Measurements from ENCODE around the gene RPL27. TPM values are rescaled to one million over a fixed set of nuclear protein-coding genes. Genes with fewer than 3 reads are reported as not detected.

The RPL27 gene
- total and polyA plus RNA-seq, 2 of the 8 experiments (the other 6 are each of a cell fraction or from before 2014, with no cell fraction given): 1,415 to 3,779 TPM

- Histone ChIP-seq H3K4me2 (ENCODE audit: insufficient read depth in 1 of 2, low read depth in 2 of 2, low read length in 2 of 2) (peak within 1 kb of the TSS; percentile 64 to 99), H4K8ac (ENCODE audit: extremely low read depth, insufficient read depth, low read length) (peak within 1 kb of the TSS; percentile 87; the same call in 1 of the 2 replicates), H3K18ac (ENCODE audit: extremely low read depth, low read length) (peak within 1 kb of the TSS; percentile 90), H3K9ac (replicated peaks in 1 of 4; ENCODE audit: extremely low read depth in 1 of 4, low read depth in 3 of 4, low read length in 3 of 4) (peak within 1 kb of the TSS in 3 of 4 experiments; percentile 47 to 82 (median 81); a peak in 6 of 7 replicates), H2AK5ac (ENCODE audit: low read depth, low read length) (no peak within 1 kb of the TSS), H2BK15ac (ENCODE audit: low read length) (0 out of 2 replicates have a peak within 1 kb of the TSS, but pooled peaks have one; percentile 92), H3K27ac (ENCODE audit: low read depth, low read length) (peak within 1 kb of the TSS; percentile 91), H2BK5ac (ENCODE audit: low read depth, low read length) (peak within 1 kb of the TSS; percentile 79), H3K27me3 (replicated peaks in 1 of 4; ENCODE audit: control insufficient read depth in 3 of 4, extremely low read depth in 1 of 4, insufficient read depth in 3 of 4, low read length in 3 of 4) (no peaks in the 10 kb centered on the region), H3K23me2 (ENCODE audit: low read depth, low read length) (peaks cover 11% of the 10 kb centered on the region; the same call in 1 of the 2 replicates), H4K91ac (replicated peaks; ENCODE audit: insufficient read length, low read length) (peak within 1 kb of the TSS; percentile 89), H3K79me1 (ENCODE audit: low read depth, low read length) (peaks cover 7% of the 10 kb centered on the region), H2AFZ (ENCODE audit: low read length) (no peak within 1 kb of the TSS), H3K23ac (ENCODE audit: insufficient read length) (no peak within 1 kb of the TSS), H3K9me3 (ENCODE audit: insufficient read depth in 2 of 2, low read depth in 1 of 2, low read length in 1 of 2) (no peaks in the 10 kb centered on the region), H3K36me3 (ENCODE audit: control insufficient read depth in 2 of 4, insufficient read depth in 4 of 4, low read length in 3 of 4) (peaks cover 0 to 20% (median 4%) of the 10 kb centered on the region in 4 experiments; a peak in 2 of 8 replicates), H3K14ac (ENCODE audit: insufficient read length) (peak within 1 kb of the TSS; percentile 33), H2BK12ac (ENCODE audit: low read depth, low read length) (peak within 1 kb of the TSS; percentile 97; the same call in 1 of the 2 replicates), H2BK120ac (replicated peaks; ENCODE audit: low read depth, low read length) (no peak within 1 kb of the TSS), H4K5ac (ENCODE audit: insufficient read length, low read depth, low read length) (peak within 1 kb of the TSS; percentile 87), H4K20me1 (replicated peaks in 1 of 2; ENCODE audit: control insufficient read depth in 1 of 2, insufficient read depth in 2 of 2, low read length in 2 of 2) (no peaks in the 10 kb centered on the region), H3K4me1 (replicated peaks in 1 of 4; ENCODE audit: control insufficient read depth in 3 of 4, insufficient read depth in 4 of 4, low read length in 3 of 4) (peaks cover 19 to 28% (median 21%) of the 10 kb centered on the region in 4 experiments), H3K4ac (replicated peaks; ENCODE audit: insufficient read length, low read depth, low read length) (no peak within 1 kb of the TSS), H3K56ac (replicated peaks; ENCODE audit: insufficient read length, low read depth, low read length) (peak within 1 kb of the TSS; percentile 84), H3K4me3 (ENCODE audit: extremely low read depth in 1 of 4, insufficient read depth in 2 of 4, low read depth in 3 of 4, low read length in 4 of 4) (peak within 1 kb of the TSS; percentile 58 to 93 (median 84)), H3K79me2 (ENCODE audit: control insufficient read depth in 1 of 2, insufficient read depth in 2 of 2, low read length in 2 of 2) (peaks cover 0 to 21% of the 10 kb centered on the region in 2 experiments; a peak in 3 of 4 replicates), H2BK20ac (ENCODE audit: low read length) (no peak within 1 kb of the TSS)
- peak; percentile 93 to 95 for DNase-seq (ENCODE audit: low read depth in 1 of 2, low spot score in 2 of 2)
- WGBS, 2 experiments (ENCODE audit: extremely low coverage in 1 of 2, insufficient coverage in 1 of 2, insufficient read length in 1 of 2, insufficient replicate concordance in 2 of 2, low coverage in 1 of 2, low lambda C conversion rate in 2 of 2, missing lambda C conversion rate in 1 of 2): 1% methylated on average over 34 of the region's 61 CpGs; no CpG with 5 or more reads in 1 of the 2 experiments
- CTCF ChIA-PET (ENCODE audit: partially characterized antibody): interaction anchor here (0.7 to 2.3 kb wide), 28 partner anchors 10 to 660 kb away, joined by 3 to 26 read pairs (median 4); partner anchors contain the start of genes BRCA1 and RPL27
- POLR2A ChIA-PET (ENCODE audit: partially characterized antibody): interaction anchor here (0.8 to 10.8 kb wide), 14 partner anchors 10 to 336 kb away, joined by 3 to 123 read pairs (median 6); partner anchors contain the start of genes BECN1, BRCA1, RPL27 and TMEM106A
- peak; percentile 24 for FAIRE-seq
- TF ChIP-seq ZNF274 (IDR thresholded peaks at IDR 0.05; ENCODE audit: borderline replicate concordance, extremely low read depth, low read length) (no peak), E2F6 (IDR thresholded peaks at IDR 0.05) (no peak), EP300 (IDR thresholded peaks at IDR 0.05; ENCODE audit: borderline replicate concordance in 1 of 2, low read depth in 2 of 2, low read length in 2 of 2) (0 out of 3 replicates have a peak, but pooled peaks of 1 of the 2 experiments have one; percentile 53), JUND (IDR thresholded peaks at IDR 0.05; ENCODE audit: low read length) (peak; percentile 91), USF2 (IDR thresholded peaks at IDR 0.05; ENCODE audit: low read length) (no peak), RAD21 (IDR thresholded peaks at IDR 0.05 in 1 of 2, conservative IDR thresholded peaks at IDR 0.05 in 1 of 2; ENCODE audit: low read depth in 2 of 2, low read length in 2 of 2) (peak; percentile 93 to 94)
Observed at GRCh38 chr17:43024407-43025289, 26.4 kb downstream of the RPL27 start, which contains the start of gene RND2. TSS of gene RND2 (plus strand) at chr17:43025231. CDS start at chr17:43025348, 117 bp downstream.

Measured in H1 (cell line).